HG03097 (cell line): ENCODE measurements around the gene DCTN1.

Experiments
- ATAC-seq: cut with Tn5 transposase; IDR thresholded peaks from one replicate; pipeline ENCODE4 v1.9.1; 2021; ENCODE audit not compliant: unreplicated experiment, low FRiP score

DCTN1 gene

DNA sequence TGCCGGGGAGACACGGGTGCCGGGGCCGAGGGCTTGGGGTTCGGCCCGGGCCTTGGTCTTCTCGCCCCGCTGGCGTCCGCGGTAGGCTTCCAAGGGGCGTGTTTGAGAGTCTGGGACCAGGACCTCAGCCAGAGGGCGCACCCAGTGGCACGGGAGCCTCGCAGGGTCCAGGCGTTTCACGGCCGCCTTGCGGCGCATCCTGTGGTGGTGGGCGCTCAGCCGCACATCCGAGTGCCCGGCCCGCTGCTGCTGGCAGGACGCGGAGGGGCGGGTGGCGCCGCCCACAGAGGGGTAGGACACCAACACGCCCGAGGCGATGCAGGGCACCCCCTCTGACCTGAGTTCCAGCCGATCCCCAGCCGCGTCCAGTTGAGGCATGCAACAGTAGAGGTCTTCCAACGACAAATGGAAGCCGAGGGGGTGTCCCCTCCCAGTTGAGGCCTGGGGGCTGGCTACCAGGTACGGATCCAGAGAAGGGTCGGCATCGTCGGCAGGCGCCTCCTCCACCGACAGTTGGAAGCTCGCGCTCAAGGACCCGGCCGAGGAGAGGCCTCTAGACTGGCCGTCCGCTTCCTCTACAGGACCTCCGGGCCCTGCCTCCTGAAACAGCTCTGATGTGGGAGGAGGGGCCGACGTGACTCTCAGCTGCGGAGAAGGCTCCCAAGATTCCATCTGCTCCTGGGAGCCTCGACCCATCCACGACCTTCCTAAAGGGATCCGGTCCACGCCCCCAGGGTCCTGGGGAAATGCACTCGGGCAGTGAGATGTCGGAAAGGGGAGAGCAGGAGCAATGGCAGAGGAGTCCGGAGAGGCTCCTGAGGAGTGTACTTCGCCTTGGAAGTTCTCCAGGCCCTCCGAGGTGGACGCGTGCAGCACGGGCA is 35.0 kb upstream of the DCTN1 start:
- ATAC-seq: peak; percentile 61

GRCh38 chr2:74414441-74414840 is 34.3 kb upstream of the DCTN1 start:
- no peak for ATAC-seq

DNA sequence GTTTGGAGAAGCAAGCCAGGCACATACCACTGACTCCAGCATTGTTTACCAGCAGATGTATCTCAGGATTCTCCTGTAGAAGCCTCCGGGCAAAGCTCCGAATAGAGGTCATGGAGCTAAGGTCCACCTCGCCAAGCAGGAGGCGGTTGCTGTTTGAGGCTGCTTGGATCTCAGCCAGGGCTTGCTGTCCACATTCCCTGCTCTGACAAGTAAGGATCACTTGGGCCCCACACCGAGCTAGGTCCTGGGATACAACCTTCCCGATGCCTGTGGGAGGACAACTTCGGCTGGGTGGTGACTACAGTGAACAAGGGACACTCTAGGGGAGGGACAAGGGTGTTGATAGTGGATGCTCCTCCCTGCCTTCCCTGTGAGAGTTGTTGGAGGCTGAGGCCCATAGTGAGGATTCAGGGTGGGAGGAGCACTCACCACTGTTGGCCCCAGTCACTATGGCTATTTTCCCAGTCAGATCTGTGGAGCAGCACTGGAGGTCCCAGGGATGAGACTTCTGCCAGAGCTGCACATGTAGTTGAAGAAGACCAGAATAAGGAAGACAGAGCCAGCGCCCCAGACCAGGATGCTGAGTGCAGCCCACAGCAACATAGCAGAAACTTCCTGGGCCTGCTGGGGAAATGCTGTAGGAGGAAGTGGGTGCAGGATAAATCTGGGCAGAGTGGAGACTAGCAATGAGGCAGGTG is 33.0 kb upstream of the DCTN1 start:
- no peak for ATAC-seq

DNA sequence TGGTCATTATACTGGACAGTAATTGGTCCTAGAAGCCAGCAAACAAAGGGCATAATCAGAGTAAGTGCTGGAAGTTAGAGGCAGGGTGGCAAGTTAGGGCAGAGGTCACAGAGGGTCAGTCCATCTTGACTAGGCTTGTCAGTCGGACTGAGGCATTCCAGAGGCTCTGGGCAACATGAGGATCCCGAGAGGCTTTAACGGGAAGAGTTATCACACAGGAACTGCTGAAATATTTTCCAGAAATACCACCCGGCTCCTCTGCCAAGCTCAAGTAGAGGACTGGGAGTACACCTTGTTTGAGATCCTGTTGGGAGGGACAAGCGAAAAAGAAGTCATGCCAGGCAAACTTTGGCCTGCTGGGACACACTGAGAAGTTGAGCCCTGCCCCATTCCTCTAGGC is 27.6 kb upstream of the DCTN1 start:
- no peak for ATAC-seq

GRCh38 chr2:74406035-74406434 is 25.9 kb upstream of the DCTN1 start:
- no peak for ATAC-seq

DNA sequence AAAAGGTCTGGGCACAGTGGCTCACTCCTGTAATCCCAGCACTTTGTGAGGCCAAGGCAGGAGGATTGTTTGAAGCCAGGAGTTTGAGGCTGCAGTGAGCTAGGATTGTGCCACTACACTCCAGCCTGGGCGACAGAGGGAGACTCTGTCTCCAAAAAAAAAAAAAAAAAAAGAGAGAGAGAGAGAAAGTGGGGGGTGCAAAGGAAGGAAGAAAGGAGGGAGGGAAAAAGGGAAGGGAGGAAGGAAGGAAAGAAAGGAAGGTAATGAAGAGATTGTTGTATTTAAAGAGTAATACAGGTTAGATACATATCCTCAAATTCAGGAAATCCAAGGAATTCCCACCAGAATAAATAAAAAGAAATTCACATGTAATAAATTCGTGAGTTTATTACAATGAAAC is 21.8 kb upstream of the DCTN1 start:
- ATAC-seq: no peak

- ATAC-seq: no peak
These were observed 19.7 kb upstream of the DCTN1 start for GRCh38 chr2:74399785-74400184.

DNA sequence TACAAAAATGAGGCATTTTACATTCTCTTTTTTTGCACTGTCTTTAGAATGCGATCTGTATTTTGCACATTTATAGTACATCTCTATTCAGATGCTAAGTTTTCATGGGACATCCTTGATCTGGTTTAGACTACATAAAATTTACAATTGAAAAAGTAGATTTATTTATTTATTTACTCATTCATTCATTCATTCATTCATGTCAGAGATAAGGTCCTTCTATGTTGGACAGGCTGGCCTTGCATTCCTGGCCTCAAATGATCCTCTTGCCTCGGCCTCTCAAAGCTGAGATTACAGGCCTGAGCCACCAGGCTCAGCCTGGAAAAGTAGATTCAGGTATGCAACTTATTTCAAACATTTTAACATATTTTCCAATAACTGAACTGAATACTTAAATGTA is 16.0 kb upstream of the DCTN1 start:
- ATAC-seq: no peak

GRCh38 chr2:74393525-74393924 is 13.4 kb upstream of the DCTN1 start:
- no peak for ATAC-seq

DNA sequence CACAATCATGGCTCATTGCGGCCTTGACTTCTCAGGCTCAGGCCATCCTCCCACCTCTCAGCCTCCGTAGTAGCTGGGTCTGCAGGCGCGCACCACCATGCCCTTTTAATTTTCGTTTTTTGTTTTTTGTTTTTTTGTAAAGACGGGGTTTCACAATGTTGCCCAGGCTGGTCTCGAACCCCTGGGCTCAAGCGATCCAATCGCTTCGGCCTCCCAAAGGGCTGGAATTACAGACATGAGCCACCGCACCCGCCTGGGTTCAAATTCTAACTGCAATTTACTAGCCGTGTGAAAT is 12.3 kb upstream of the DCTN1 start:
- ATAC-seq: no peak

GRCh38 chr2:74391580-74392448 is 11.7 kb upstream of the DCTN1 start:
- peak; percentile 55 for ATAC-seq

GRCh38 chr2:74391209-74391579 is 11.1 kb upstream of the DCTN1 start:
- peak; percentile 11 for ATAC-seq

GRCh38 chr2:74390606-74391005 is 10.5 kb upstream of the DCTN1 start:
- no peak for ATAC-seq

- no peak for ATAC-seq
These were observed 7.2 kb upstream of the DCTN1 start for GRCh38 chr2:74387346-74387745.

DNA sequence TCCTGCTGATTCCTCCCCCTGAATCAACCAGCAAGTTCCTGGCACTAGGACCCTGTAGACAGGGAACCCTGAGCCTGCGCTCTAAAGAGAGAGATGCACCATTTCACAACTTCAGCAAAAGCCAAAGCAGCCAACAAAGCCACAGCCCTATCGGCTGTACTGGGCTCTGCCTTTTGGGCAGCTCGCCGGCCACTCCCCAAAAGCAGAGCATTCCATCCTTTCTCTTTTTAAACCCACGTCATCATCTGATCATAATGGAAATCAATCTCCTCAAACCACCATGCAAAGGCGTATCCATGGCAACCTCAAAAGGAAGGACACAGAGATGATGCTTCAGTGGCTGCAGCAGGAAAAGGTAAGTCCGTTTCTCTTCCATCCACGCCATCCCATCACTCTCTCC is 5.3 kb upstream of the DCTN1 start:
- ATAC-seq: no peak

DNA sequence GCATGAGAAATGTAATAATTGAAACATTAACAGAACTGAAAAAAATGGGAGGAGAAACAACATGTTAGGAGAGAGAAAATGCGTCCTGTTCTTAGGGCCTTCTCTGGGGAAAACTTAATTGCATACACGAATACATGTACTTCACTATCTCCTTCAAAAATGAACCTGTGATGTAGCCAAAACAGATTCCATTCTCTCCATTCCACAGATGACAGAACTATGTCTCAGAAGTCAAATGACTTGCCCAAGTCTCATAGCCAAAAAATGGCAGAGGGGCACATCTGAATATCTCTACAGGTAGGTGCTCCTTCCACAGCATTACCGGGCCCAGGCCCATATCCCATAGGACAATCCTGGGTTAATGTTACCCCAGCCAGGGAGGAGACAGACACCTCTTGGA is 3.9 kb upstream of the DCTN1 start:
- no peak for ATAC-seq

- no peak for ATAC-seq
These were observed 3.1 kb upstream of the DCTN1 start for GRCh38 chr2:74383254-74383653.

- no peak for ATAC-seq
These were observed 1.6 kb upstream of the DCTN1 start for GRCh38 chr2:74381751-74382150.

GRCh38 chr2:74378007-74378406 is 2.1 kb downstream of the DCTN1 start:
- no peak for ATAC-seq

DNA sequence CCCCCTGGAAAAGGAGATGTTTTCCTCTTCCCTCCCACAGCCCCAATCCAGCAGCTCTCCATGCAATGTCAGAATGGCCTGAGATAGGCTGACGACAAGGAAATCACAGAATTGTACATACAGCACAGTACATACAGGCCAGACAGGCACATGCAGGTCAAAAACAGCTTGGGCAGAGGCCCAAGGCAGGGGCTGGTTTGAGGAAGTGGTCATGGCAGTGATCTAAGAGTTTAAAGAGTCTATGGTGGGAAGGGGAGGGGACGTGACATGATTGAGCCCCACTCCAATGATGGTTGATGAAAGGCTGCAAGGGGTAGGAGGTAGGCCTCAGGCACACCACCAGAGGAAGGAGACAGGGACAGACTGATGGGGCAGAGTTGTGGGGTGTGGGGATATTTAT is 4.3 kb downstream of the DCTN1 start:
- no peak for ATAC-seq

- no peak for ATAC-seq
These were observed 5.5 kb downstream of the DCTN1 start for GRCh38 chr2:74374509-74375205.
